H1 (cell line): ENCODE results near the gene MECR. TPM values are rescaled to one million over a fixed set of nuclear protein-coding genes. Genes with fewer than 3 reads are reported as not detected.

Source experiments
- FOSL1 ChIP-seq: IDR thresholded peaks from 2 replicates; pipeline ENCODE4 v1.6.1; 2011; ENCODE audit warnings: mild to moderate bottlenecking, low read depth, low read length, moderate library complexity; ENCODE audit not compliant: insufficient read depth
- HDAC2 ChIP-seq, 2 experiments: fragments of 300-600 bp in 1 of 2; sonication (generic) in 1 of 2; IDR thresholded peaks; 2 replicates each; pipeline ENCODE4 v1.6.1; 2011 to 2012; ENCODE audit warnings: low read depth in 2 of 2, low read length in 2 of 2, mild to moderate bottlenecking in 2 of 2, moderate library complexity in 2 of 2, borderline replicate concordance in 1 of 2, inconsistent platforms in 1 of 2
- SIN3A ChIP-seq, 2 experiments: IDR thresholded peaks in 1 of 2; conservative IDR thresholded peaks in 1 of 2; 2 replicates each; pipeline ENCODE4 v1.6.1; 2011 to 2012; ENCODE audit warnings: low read length in 2 of 2, improper control_type of control experiment in 1 of 2, low read depth in 1 of 2, mild to moderate bottlenecking in 1 of 2
- TAF7 ChIP-seq: optimal IDR thresholded peaks from 2 replicates; pipeline ENCODE3; 2011; ENCODE audit warnings: low read depth, mild to moderate bottlenecking, inconsistent platforms, low read length, moderate library complexity, borderline replicate concordance
- polyA plus RNA-seq, 7 experiments: library from polyadenylated mRNA; depleted of rRNA in 3 of 7; stranded (reverse) in 5 of 7; unstranded in 2 of 7; fragments of >200 nt in 5 of 7; fragments of 200-250 nt in 2 of 7; gene quantifications; 1 replicate in 5 of 7; 2 replicates in 1 of 7; 4 replicates in 1 of 7; pipeline versions ENCODE4 v1.2.1 to v1.2.3, GENCODE V29; 2011 to 2013; ENCODE audit warnings: missing spikeins in 2 of 7, mixed read lengths in 2 of 7
- total RNA-seq: library from RNA; stranded (reverse); fragmentation: NEBNext Ultra II Directional; extraction: Animal tissue kit (Norgen Biotek cat#: 25700); gene quantifications from 2 replicates; pipeline ENCODE4 v1.2.1, GENCODE V29; 2021

The MECR gene
- total and polyA plus RNA-seq, 2 of the 8 experiments (the other 6 are each of a cell fraction or from before 2014, with no cell fraction given), result 24.2 to 24.4 TPM

GRCh38 chr1:29234471-29234870 is 3.7 kb upstream of the MECR start (continued):
- TF ChIP-seq HDAC2 (IDR thresholded peaks at IDR 0.05; ENCODE audit: borderline replicate concordance in 1 of 2, low read depth in 2 of 2, low read length in 2 of 2) (no peak), TAF7 (no peak), FOSL1 (no peak), SIN3A (conservative IDR thresholded peaks at IDR 0.05 in 1 of 2, IDR thresholded peaks at IDR 0.05 in 1 of 2; ENCODE audit: low read depth in 1 of 2, low read length in 2 of 2) (no peak)
